Renal cortex interstitium (tissue), 11 donors: ENCODE results near the gene PIM3. TPM values are rescaled to one million over a fixed set of nuclear protein-coding genes. Genes with fewer than 3 reads are reported as not detected.

Experiments
- DNase-seq, 11 donors: peaks; one replicate each; pipeline ENCODE4 v3.0.0-alpha.2; 2013; ENCODE audit warnings: low read depth in 9 of 11, low spot score in 4 of 11; ENCODE audit errors: extremely low read depth in 1 of 11
- polyA plus RNA-seq, 3 donors: library from polyadenylated mRNA; unstranded; fragments of 120-200 nt; gene quantifications; one replicate each; pipeline ENCODE4 v1.2.1, GENCODE V29; 2013; ENCODE audit not compliant: insufficient read length in 3 of 3

The PIM3 gene
- polyA plus RNA-seq, 3 donors: 14.3 to 25.1 (median 20.3) TPM

- no peak for DNase-seq
Measured at GRCh38 chr22:49950396-49950994, 10.1 kb upstream of the PIM3 start.

DNA sequence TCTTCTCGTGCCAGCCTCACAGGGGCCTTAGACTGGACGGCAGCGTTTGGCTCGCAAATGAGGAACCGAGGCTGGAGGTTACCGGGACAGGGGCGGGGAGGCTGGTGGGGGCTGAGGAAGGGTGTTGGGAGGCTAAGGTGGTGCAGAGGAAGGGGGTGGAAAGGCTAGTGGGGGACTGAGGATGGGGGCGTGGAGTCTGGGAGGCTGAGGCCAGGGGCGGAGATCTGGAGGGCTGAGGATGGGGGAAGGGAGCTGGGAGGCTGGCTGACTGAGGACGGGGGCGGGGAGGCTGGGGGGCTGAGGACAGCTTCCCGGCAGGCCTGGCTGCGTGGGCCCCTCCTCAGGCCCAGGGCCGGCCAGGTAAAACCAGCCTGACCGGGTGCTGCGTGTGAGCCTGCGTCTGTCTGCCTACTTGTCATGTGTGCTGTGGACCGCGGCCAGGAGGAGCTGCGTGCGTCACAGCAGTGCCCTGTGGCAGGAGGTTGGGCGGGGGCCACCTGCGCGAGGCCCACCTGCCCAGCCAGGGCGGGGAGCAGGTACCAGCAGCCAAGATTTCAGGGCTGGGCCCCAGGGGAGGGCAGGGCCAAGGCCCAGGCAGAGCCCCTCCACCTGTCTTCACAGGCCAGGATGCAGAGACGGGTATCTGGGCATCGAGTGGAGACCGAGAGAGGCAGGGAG, 9.4 kb upstream of the PIM3 start:
- peak in 4 of 11 donors; percentile 71 to 87 (median 76) for DNase-seq

DNA sequence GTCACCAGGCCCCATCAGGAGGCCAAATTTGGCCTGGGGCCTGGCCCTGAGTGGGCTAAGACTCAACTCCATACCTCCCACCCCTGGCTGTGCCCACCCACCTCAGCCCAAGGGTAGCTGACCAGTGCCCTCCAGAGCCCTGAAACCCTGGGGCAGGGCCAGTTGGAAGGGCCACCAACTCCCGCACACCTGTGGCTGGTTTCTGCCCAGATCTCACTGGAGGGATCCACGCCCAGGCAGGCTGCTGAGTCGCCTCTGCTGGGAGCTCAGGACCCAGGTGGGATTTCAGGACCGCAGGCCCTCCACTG, 8.9 kb upstream of the PIM3 start:
- no peak for DNase-seq

DNA sequence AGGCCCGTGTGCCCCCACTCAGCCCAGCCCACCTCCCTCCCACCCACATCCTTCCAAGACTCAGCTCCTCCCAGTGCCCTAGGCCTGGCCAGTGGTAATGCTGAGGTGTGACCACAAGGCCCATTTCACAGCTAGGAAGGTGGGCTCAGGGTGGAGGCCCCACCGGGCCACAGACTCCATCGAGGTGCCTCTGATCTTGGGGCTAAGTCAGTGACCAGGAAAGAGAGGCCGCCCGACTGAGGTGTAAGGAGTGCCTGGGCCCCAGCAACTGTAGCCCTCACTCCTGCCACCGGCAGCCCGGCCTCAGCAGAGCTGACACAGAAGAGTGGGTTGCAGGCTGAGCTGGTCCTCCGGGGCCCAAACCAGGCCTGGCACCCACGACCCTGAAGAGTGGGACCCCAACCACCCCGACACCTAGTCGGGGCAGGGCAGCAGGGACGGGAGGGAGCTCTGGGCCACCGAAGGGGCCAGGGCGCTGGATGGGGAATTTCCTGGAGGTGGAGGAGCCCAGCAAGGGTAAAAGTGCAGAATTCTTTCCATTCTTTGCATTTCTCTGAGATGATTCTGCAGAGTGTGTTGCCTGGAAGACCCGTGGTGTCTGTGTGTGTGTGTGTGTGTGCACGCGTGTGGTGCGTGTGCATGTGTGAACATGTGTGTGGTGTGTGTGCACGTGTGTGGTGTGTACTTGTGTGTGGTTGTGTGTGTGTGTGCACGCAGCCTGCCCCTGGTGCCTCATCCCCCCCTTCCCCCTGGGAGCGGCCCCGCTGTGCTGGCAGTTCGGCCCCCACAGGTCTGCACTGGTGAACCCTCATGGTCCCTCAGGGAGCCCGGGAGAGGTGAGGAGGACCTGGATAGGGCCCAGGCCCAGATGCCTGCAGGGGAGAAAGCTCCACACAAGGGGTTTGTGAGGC, 8.3 kb upstream of the PIM3 start:
- DNase-seq: no peak

DNA sequence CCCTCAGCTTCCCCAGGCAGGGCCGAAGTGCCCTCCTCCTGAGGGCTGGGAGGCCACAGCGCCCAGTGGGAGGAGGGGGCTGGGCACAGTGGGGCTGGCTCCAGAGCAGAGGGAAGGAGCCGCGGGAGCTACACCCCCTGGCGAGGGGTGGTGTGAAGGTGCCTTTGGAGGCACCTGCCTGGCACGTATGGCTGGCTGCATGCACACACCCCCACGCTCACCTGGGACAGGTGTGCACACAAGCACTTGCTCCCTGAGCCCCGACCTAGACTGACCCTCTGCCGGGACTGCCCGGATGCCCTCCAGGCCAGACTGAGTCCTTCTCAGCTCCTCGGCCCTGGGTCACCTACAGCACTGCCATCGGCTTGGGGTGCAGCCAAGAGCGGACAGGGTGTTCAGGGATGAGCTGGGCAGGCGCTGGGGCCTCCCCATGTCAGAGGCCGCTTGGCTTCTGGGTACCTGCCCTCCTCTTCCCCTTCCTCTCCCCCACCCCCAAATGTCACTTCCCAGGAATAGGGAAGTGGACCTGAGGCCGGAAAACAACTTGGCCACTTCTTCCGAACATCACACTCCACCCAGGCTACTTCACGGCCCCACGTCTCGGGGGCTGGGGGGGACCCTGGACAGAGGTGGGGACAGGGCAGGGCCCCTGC, 7.4 kb upstream of the PIM3 start:
- no peak for DNase-seq

GRCh38 chr22:49953680-49954344, 6.8 kb upstream of the PIM3 start:
- DNase-seq: no peak

- no peak for DNase-seq
Measured at GRCh38 chr22:49954354-49954753, 6.2 kb upstream of the PIM3 start.

- no peak for DNase-seq
Measured at GRCh38 chr22:49954991-49955580, 5.5 kb upstream of the PIM3 start.

GRCh38 chr22:49955581-49956417, 4.8 kb upstream of the PIM3 start:
- no peak for DNase-seq

GRCh38 chr22:49956418-49956770, 4.2 kb upstream of the PIM3 start:
- no peak for DNase-seq

DNA sequence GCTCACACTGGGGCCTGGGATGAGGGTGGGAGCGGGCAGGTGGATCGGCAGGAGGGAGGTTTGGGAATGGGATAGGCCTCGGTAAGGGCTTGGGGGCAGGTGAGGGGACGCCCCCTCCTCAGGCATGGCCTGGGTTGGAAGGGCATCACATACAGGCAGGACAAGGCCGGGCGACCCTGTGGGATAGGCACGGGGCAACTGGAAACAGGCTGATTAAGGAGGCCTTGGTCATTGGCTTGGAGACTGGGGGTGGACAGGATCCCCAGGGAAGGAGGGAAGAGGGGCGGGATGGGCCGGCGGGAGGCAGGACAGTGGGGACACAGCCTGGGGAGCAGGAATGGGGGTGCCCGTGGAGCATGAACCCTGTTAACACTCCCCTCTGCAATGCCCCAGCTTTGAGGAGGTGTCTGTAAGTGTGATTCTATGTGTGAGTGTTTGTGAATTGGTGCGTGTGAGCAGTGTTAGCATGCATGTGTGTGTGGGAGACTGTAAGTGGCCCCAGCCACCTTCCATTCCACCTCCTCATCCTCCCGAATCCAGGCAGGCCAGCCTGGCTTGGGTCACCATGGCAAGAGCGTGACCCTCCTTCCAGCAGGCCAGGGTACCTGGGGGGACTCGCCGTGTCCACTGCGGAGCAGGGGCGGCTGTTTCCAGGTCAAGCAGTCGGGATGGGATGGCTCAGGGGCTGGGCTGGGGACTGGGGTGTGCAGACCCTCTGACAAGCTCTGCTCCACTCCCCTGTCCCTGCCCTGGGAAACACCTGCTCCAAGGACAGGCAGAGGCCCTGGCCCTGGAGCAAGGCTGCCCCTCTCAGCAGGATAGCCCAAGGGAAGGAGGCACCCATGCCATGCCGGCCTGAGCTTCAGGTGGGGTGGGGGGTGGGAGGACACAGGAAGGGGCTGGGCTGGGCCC, 3.4 kb upstream of the PIM3 start:
- no peak for DNase-seq

GRCh38 chr22:49957826-49958365, 2.7 kb upstream of the PIM3 start:
- no peak for DNase-seq

- no peak for DNase-seq
Measured at GRCh38 chr22:49958366-49958921, 2.1 kb upstream of the PIM3 start.

GRCh38 chr22:49958931-49959781, 1.4 kb upstream of the PIM3 start:
- no peak for DNase-seq

GRCh38 chr22:49959782-49960158, 802 bp upstream of the PIM3 start:
- DNase-seq: no peak
